Measurements from ENCODE around the gene MRPL38.

GRCh38 chr17:75899767-75900468, 4.8 kb downstream of the MRPL38 start:
- TF ChIP-seq ZNF157 (tag by site-specific recombination; IDR thresholded peaks at IDR 0.05) (no peak), ZBTB7A (tag by site-specific recombination; IDR thresholded peaks at IDR 0.05; ENCODE audit: low read depth) (no peak), CTCF (tag by site-specific recombination; IDR thresholded peaks at IDR 0.05) (no peak), ATF2 (tag by site-specific recombination; IDR thresholded peaks at IDR 0.05; ENCODE audit: low read depth) (no peak), ZNF354C (tag by site-specific recombination; IDR thresholded peaks at IDR 0.05; ENCODE audit: borderline replicate concordance, low read depth) (no peak), TCF7L2 (IDR thresholded peaks at IDR 0.05; ENCODE audit: borderline replicate concordance, low read depth, low read length) (no peak), ZNF629 (tag by site-specific recombination; IDR thresholded peaks at IDR 0.05) (no peak), ZBTB11 (tag by site-specific recombination; conservative IDR thresholded peaks at IDR 0.05; ENCODE audit: low read depth) (no peak), ZNF777 (tag by site-specific recombination; IDR thresholded peaks at IDR 0.05; ENCODE audit: borderline replicate concordance) (no peak), YY1 (tag by site-specific recombination; IDR thresholded peaks at IDR 0.05) (no peak), ZNF423 (tag by site-specific recombination; IDR thresholded peaks at IDR 0.05) (no peak)
